GM21529 (cell line): Measurements from ENCODE around the gene ALAD.
"Not testable (repeated sequence)": the region's sequence is repeated elsewhere in the genome, so short reads cannot be mapped to it uniquely, and the experiment has no call there.

Source experiments
- ATAC-seq: cut with Tn5 transposase; IDR thresholded peaks from one replicate; pipeline ENCODE4 v1.9.1; 2021; ENCODE audit not compliant: unreplicated experiment

The ALAD gene

DNA sequence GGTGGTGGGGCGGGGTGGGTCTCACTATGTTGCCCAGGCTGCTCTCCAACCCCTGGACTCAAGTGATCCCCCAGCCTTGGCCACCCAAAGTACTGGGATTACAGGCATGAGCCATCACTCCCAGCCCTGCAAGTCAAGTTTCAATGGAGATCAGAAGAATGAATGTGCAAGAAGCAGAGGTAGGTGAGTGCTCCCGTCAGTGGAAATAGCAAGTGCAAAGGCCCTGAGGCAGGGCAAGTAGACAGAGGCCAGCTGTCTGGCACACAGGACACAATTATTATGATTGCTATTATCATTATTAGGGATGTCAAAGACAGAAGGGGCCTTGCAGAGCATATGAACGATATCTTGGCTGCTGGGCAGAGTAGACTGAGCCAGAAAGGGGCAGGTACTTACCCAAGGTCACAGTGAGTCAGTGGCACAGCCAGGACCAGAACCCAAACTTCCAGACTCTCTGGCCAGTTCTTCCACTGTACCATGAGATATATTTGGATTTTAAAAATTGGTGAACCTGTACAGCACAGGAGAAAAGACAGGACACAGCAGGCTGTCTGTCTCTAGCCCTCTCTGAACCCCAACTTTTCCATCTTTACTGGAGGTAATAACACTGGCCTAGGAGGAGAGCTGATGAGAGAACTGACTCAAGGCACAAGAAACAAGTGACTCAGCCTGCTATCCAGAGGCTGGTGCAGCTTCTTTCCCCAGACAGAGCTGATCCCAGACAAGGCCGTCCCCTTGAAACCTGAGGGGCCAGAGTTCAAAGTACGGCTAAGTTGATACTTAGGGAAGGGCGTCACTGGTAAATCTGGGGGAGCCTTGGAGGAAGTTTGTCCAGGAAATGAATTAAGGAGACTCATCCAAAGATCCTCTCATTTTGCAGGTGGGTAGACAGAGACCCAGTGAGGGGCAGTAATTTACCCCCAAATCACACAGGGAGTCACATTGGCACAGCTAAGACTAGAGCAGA, 25.7 kb downstream of the ALAD start:
- ATAC-seq: no peak

DNA sequence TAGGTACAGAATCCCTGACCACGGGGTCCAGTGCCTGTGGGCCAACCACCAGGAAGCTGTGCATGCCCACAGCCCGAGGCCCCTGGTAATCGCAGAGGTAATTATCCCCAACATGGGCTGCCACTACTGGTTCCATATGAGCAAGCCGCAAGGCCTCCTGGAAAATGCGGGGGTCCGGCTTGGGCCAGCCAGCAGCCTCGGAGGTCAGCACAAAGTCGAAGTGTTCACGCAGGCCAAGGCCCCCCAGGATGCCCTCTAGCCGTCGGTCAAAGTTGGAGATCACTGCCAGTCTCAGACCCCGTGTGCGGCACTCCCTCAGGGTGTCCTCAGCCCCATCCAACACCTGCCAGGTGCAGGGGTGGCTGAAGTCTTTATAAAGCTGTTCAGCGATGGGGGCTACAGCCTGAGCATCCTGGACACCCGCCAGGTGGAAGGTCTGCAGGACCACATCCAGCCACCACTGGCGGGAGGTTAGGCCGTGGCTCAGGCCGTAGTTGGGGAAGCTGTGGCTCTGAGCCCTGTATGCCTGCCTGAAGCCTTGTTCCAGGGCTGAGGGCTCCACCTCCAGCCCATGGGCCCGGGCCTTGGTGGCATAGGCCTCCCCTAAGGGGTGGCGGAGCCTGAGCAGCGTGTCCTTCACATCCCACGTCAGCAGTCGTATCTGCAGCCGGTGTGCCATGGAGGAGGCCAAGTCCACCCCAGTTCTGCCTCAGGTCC, 27.2 kb downstream of the ALAD start:
- ATAC-seq: no peak

DNA sequence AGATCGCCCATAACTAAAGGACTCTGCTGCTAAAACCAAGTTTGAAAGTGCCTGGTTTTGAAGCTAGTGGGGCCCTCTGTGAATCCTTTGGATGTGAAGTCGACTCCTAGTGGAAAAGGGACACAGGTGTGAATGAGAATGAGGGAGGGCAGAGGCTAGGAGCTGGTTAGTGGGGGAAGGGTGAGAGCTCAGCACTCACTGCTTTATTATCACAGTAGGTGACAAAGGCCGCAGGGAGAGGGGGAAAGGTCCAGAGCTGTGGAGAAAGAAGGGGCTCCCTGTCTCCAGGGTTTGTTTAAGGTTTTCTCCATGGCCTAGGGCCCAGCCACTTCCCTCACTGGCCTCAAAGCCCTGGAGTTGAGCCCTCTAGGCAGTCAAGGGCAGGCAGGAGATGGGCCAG, 27.8 kb downstream of the ALAD start:
- ATAC-seq: no peak

DNA sequence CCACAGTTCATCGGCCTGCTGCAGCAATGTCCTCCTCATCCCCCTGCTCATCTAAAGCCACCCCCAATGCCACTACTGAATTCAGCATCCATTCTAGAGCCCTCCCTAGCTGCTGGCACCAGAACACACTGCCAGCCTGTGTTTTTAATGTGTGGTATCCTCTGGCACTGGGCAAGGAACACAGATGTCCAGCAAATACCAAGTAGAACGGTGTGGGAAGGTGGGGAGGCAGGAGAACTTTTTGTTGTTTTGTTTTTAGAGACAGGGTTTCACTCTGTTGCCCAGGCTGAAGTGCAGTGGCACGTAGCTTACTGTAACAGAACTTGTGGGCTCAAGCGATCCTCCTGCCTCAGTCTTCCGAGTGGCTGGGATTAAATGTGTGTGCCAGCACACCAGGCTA, 29.0 kb downstream of the ALAD start:
- no peak for ATAC-seq

GRCh38 chr9:113370806-113371325, 30.2 kb downstream of the ALAD start:
- no peak for ATAC-seq

DNA sequence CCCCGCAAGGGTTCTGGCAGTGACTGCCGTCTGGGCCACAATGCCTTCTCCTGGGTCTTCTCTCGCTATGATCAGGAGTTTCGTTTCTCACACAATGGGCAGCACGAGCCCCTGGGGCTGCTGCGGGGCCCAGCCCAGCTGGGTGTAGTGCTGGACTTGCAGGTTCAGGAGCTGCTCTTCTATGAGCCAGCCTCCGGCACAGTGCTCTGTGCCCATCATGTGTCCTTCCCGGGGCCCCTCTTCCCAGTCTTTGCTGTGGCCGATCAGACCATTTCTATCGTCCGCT, 31.3 kb downstream of the ALAD start:
- no peak for ATAC-seq

- ATAC-seq: no peak
Measured at GRCh38 chr9:113368982-113369854, 31.9 kb downstream of the ALAD start.

- ATAC-seq: no peak
Measured at GRCh38 chr9:113368348-113368981, 32.6 kb downstream of the ALAD start.

DNA sequence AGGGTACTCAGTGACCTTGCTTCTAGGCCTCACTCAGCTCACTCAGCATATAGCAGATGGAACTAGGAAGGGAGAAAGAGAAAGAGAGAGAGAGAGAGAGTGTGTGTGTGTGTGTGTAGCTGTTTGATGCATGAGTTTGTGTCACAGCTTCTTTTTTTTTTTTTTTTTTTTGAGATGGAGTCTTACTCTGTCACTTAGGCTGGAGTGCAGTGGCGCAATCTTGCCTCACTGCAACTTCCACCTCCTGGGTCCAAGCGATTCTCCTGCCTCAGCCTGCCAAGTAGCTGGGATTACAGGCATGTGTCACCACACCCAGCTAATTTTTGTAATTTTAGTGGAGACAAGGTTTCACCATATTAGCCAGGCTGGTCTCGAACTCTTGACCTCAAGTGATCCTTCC, 35.4 kb downstream of the ALAD start:
- not testable (repeated sequence) for ATAC-seq

GRCh38 chr9:113364951-113365350, 36.1 kb downstream of the ALAD start:
- no peak for ATAC-seq

GRCh38 chr9:113363336-113363735, 37.7 kb downstream of the ALAD start:
- ATAC-seq: no peak

- no peak for ATAC-seq
Measured at GRCh38 chr9:113361304-113362018, 39.6 kb downstream of the ALAD start.

DNA sequence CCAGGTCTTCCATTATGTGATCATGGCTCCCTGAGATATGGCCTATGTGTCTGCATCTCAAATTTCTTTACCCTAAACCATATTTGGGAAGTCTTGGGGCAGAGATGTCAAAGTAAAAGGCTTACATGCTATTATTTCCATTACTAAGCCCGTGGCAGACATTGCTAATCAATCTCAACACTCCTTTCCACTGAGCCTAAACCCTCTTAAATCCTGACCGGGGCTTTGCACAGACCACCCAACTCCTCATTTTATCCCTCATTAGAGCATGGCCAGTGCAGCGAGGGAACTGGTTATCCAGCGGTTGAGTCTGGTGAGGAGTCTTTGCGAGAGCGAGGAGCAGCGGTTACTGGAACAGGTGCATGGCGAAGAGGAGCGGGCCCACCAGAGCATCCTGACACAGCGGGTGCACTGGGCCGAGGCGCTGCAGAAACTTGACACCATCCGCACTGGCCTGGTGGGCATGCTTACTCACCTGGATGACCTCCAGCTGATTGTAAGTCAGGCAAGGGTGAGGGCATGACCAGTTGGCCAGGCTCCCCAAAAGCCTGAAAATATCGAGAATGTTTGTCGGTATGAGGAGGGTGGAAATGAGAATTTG, 40.7 kb downstream of the ALAD start:
- no peak for ATAC-seq

DNA sequence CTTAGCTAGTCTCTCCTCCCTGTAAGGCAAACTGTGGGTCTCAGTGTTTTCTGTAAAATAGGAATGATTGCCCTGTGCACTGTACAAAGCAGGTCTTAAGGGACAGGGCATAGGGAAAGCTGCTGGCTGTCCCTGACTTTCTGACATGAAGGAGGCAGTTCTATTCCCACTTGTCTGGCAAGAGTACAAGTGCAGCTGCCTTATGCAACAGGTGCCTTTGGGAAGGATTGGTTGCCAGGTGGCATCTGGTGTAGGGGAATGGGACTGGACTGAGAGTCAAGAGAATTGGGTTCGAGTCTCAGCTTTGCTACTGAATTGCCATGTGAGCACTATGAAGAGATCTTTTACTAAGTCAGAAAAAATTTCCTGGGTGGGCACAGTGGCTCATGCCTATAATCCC, 41.7 kb downstream of the ALAD start:
- ATAC-seq: no peak

GRCh38 chr9:113356686-113357292, 44.3 kb downstream of the ALAD start:
- ATAC-seq: no peak

DNA sequence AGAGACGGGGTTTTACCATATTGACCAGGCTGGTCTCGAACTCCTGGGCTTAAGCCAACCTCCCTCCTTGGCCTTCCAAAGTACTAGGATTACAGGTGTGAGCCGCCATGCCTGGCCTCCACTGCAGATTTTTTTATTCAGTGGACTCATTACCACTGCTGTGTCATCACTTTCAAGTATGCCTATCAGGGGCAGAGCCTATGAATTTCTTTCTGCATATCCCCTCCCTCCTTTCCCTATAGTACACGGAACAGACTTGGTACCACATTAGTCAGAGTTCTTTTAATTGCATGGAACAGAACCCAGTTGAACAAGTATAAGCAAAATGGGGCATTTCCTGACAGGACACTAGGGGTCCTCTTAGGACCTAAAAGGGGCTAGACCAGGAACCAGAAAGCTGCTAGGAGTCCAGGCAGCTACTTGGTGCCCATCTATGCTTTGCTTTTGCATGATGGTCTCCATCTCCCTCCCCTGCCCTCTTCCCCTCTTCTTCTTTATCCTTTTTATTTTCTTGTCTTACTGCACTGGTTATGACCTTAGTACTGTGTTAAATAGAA, 46.0 kb downstream of the ALAD start:
- no peak for ATAC-seq

DNA sequence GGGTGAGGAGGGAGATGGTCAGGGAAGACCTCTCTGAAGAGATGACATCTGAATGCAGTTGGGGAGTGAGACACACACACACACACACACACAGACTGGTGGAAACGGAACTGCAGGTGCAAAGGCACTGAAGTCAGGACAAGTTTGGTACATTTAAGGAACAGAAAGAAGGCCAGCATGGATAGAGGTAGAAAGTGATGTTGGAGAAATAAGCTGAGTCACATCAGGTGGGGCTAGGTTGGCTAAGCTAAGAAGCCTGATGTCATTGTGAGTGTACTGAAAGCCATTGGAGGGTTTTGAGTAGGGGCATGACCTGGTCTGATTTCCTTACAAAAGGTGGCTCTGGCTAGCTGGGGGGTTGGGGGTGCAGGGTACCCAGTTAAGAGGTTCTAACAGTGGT, 48.7 kb downstream of the ALAD start:
- ATAC-seq: no peak

DNA sequence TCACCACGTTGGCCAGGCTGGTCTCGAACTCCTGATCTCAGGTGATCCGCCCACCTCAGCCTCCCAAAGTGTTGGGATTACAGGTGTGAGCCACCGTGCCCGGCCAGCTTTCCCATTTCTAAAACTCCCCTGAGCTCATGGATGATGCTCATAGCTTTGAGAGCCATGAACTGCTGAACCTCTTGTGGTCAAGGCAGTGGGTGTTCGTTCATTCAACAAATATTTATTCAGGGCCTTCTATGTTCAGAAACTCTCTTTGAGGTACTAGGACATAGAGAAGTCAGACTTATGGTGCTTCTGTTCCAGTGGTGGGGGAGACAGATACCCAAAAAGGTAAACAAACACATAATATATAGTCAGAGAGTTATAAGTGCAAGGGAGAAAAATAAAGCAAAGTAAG, 49.1 kb downstream of the ALAD start:
- ATAC-seq: no peak

DNA sequence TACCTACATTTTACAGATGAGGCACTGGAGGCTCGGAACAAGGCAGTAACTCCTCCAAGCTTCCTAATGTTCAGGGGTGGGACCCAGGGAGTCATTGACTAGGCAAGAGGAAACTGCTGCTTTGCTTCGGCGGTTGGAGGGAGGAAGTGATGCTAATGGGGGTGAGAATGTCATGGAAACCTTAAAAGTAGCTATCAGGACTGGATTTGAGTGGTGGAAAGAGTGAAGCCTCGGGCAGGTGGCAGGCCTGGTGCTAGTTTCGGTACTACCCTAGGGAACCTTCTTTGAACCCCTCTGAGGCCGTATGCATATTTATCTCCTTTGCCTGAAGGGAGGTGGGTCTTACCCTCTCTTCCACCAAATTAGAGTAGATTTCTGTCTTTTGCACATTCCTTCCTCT, 50.1 kb downstream of the ALAD start:
- peak; percentile 47 for ATAC-seq
